NCI-H1694 treated with DMSO at 0.1 percent for 48 hours (cell line): ENCODE data around the gene CALHM1.
"Not testable (repeated sequence)": the region's sequence is repeated elsewhere in the genome, so short reads cannot be mapped to it uniquely, and the experiment has no call there.

Experiments
- DNase-seq: peaks from one replicate; lab custom pipeline; 2025; lab: John Stamatoyannopoulos, UW

The CALHM1 gene

GRCh38 chr10:103458720-103459119, at the start of gene CALHM1:
Gene CALHM1 (minus strand): TSS chr10:103458900. CDS start chr10:103458751, 149 bp downstream.
- DNase-seq: no peak

DNA sequence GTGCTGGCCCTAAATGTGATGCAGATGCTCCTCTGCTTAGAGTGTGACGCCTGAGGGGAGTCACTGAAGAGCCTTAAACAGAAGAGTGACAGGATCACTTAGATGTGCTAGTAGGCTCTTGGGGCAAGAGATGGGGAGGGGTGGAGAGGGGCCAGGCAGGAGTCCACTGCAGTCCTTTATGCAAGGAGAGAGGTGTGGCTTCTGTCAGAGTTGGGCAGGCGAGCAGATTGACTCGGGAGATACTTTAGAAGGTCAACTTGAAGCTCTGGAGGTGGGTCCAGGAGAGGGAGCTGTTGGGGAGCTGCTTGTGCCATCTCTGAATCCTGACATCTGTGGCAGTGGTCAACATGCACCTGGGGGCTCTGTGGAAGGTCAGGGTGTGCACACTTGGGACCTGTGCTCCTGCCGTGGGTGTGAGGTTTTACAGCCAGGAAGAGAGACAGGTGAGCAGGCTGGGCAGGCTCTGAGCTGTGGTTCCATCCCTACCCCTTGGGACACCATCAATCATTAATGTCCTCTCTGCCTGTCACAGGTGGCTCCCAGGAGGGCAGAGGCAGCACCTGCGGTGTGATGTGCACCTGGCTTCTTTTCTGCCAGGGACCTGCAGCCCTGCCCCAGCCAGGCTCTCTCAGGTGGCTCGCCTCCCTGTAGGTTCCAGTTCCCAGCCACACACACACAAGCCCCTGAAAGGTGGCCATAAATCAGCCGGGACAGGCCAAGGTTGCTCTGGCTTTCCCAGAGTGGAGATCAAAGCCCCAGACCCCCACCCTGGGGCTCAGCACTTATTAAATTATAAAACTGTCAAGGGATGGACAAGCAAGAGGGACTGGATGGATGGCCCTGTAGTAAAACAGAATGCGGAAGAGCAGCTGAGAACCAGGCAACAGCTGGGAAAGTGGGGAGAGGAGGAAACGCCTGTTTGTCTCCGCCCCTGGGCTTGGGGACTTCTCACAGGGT, 48.8 kb upstream of the CALHM1 start:
- no peak for DNase-seq

GRCh38 chr10:103506061-103506460, 47.4 kb upstream of the CALHM1 start:
- no peak for DNase-seq

GRCh38 chr10:103504181-103504783, 45.6 kb upstream of the CALHM1 start:
- DNase-seq: no peak

DNA sequence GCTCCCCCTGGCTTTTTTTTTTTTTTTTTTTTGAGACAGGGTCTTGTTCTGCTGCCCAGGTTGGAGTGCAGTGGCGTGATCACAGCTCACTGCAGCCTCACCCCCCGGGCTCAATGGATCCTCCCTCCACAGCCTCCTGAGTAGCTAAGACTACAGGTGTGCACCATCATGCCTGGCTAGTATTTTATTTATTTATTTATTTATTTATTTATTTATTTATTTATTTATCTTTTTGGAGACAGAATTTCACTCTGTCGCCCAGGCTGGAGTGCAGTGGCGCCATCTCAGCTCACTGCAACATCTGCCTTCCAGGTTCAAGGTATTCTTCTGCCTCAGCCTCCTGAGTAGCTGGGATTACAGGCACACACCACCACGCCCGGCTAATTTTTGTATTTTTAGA, 45.1 kb upstream of the CALHM1 start:
- DNase-seq: not testable (repeated sequence)

DNA sequence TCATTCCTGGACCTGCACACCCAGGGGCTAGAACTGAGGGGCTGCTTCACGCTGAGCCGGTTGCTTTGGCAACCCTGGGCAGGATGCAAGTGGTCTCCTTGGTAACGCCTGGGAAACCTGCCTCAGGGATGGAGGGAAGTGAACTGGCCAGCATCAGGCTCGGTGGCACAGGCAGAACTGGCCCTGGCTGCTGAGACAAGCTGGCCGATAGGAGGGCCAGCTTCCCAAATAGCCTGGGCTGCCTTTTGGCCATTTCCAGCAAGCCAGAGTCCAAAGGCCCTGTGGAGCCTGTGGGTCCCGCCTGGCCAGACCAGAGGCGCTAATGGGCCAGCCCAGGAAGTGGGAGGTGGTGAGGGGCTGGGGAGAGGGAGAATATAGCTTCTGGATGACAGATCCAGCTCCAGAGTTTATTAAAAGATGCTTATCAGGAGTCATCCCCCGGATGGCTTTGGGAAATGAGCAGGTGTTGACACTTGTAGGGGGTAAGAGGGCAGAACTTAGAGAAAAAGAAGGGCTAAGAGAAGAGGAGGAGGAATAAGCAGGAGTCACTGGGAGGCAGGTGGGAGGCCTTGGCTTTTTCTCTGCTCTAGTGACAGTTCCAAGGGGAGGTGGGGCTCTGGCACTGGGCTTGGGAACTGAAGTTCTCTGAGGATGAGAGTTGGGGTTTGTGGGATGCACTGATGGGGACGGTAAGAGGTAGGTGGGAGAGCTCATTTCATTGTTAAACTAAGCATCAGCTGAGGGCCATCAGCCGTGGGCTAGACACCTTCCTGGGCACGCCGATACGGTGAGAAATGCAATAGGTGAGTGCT, 44.4 kb upstream of the CALHM1 start:
- no peak for DNase-seq

DNA sequence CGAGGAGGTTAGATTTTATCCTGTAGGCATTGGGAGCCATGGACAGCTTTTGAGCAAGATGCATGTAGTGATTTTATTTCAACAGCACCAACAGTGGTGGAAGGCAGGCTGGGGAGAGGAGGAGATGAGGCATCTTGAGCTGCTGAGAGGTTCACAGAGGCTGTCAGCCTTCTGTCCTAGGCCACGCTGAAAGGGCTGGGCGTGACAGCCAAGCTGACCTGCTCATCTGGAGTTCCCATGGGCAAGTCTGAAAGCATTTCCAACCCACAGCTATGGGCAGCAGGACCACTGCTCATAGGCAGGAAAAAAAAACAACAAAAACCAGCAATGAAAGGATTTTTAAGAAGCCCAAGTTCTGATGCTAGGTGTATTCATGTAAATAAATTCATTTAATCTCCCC, 42.5 kb upstream of the CALHM1 start:
- no peak for DNase-seq

DNA sequence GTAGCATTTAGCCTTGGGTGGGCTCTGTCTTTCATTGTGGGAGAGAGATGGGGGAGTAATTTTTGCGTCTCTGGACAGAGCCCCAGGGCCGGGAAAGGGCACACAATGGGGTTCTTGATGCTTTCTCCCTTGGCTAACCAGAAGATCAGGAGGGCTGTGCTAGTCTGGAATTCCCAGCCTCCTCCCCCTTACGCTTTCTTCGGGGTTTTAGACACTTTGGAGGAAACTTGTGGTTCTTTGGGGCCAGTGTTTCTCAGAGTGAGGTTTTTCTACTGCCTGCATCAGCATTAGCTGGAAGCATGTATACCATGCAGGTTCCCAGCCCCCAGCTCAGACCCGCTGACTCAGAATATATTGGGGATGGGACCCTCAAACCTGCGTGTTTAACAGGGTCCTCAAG, 41.8 kb upstream of the CALHM1 start:
- DNase-seq: no peak

DNA sequence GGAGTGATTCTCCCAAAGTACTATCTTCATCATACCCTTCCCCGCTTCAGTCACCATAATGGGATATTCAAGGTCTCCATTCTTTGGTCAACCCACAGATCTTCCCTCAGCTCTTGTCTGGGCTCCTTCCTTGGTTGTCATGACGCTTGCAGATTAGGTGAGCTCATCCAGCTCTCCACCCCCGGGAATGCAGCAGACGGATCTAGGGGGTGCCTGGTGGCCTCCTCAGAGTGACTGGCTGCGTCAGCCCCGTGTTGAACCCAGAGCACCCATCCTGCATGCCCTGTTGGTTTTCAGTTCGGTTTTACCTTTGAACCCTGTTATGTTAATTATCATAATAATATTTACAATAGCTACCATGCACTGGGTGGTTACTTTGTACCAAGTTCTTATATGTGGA, 41.2 kb upstream of the CALHM1 start:
- DNase-seq: no peak

DNA sequence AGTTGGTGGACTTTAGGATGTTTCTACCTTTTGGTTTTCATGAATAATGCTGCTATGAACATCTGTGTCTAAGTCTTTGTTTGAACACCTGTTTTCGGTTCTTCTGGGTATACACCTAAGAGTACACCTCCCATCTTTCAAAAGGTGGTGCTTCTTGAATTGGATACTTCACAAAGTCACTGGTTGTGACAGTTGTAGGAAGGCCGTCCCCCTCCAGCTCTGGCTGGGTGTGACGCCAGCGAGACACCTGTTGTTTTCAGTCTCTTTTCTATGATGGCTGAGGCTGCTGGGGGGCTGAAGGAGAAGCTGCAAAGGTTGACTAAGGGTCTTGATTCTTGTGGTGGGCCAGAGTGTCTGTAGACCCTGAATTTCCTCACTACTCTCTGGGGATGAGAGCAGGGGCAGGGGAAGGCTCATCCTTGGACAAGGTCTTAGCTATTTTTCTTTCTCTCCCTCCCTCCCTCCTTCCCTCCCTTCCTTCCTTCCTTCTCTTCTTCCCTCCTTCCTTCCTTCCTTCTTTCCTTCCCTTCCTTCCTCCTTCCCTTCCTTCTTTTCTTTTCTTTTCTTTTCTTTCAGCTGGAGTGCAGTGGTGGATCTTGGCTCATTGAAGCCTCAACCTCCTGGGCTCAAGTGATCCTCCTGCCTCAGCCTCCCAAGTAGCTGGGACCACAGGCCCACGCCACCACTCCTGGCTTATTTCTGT, 40.4 kb upstream of the CALHM1 start:
- no peak for DNase-seq

DNA sequence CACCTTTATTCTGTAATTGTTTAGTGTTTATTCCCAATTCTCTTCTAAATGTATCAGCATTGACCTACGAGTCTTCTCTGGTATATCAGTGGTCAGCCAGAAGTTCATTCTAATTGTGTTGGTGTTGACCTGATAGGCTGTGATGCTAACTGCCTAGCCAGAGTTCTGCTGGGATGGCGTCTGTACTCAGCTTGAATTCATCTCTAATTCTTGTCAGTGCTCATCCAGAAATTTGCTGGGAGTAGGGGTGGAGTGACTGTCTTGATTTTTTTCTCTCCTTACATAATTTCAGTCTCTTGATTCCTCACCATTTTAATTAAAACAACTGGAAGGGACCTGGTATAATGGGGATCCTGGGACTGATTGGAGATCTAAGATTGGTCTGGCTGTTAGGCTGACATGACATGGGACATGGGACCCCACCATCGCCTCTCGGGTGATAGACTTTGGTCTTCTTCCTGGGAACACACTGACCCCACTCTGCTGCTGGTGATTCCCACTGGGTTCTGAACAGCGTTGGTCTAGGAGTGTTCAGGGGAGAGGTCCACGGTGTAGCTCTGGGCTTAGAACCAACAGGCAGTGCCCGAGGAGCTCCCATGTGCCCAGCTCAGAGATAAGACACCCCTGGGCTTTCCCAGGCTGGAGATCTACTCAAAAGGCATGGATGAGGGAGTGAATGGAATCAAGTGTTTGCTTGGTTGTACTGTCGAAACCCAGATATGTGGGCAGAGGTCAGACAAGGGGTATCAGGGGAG, 38.6 kb upstream of the CALHM1 start:
- DNase-seq: no peak

- DNase-seq: no peak
Observed at GRCh38 chr10:103495321-103495720, 36.6 kb upstream of the CALHM1 start.

DNA sequence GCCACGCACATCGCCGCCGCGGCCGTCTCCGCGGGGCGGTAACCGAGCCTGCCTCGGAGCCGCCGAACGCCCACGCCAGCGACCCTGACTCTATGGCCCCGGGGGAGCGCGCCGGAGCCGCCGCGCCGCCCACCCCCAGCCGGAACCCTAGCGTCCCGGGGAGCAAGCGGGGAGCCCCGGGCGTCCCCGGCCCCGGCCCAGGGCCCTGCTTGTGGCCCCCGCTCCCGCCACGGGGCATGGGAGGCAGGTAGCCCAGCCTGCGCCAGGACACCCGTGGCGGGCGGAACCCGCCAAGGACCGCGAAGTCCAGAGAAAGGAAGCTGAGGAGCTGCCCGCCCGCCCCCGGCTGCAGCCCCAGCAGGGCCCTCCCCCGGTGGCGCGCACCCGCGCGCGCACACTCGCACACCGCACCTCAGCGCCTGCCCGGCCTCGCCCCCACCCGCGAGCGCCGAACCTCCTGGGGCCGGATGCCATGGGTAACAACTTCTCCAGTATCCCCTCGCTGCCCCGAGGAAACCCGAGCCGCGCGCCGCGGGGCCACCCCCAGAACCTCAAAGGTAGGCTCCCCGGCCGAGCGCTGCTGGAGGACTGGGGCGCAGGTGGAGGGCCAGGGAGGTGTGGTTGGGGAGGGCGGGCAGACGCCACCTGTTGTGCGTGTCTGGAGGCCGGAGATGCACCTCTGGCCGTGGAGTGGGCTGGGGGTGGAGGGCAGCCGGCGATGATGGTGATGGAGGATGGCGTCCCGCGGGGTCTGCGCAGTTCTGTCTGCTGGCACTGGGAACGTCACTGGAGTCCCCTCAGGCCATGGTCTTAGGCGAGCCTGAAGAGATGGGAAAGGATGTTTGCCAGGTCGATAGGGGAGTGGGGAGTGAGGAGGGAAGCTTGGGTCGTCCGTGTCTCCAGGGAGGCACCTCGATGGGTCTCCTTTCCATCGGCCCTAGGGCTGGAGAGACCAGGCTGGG, 35.5 kb upstream of the CALHM1 start:
- no peak for DNase-seq

DNA sequence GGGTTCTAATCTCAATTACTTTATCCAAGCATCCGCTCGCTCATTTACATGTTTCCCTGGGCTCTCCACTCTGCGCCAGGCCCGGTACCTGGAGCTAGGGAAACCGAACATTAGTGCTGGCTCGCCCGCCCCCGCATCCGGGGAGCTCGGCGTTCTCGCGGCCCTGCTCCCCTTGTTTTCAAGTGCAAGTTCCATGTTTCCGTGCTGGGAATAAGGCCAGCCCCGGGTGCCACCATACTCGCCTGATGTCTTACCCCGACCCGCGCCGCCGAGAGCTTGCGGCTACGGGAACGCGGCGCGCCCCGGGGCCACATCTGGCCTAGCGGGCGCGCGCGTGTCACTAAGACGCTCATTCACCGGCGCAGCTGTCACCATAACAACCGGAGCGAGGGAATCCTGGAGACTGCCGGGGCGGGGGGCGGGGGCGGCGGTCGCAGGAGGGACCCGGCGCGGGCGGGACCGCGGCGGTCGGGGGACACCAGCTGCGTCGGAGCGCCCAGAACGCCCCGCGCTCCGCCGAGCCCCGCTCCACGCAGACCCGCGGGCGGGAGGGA, 34.7 kb upstream of the CALHM1 start, which contains the start of gene NEURL1:
Gene NEURL1 (plus strand): TSS at position 344 of the 554 bp plus-strand sequence. CDS start 683 bp downstream, outside the sequence.
- no peak for DNase-seq

- no peak for DNase-seq
Observed at GRCh38 chr10:103492655-103493261, 34.1 kb upstream of the CALHM1 start.

- no peak for DNase-seq
Observed at GRCh38 chr10:103491729-103492364, 33.1 kb upstream of the CALHM1 start.

- no peak for DNase-seq
Observed at GRCh38 chr10:103490986-103491314, 32.2 kb upstream of the CALHM1 start.

DNA sequence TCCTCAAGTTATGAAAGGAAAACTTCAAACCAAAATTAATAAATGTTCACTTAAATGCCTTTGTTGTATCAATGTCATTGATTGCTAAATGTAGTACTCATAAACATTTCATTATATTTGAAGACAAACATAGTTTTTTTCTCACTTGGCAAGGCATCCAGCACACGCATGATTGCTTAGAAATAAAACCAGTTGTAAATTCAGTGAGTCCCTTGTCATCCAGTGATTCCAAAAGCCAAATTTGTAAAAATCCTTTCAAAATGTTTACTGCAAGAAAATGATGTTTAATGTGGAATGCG, 28.7 kb upstream of the CALHM1 start:
- no peak for DNase-seq
